Cardiac fibroblast (primary cell): ENCODE results near the gene CNGB1.

Experiments
- DNase-seq, 2 donors: peaks; one replicate each; pipeline versions ENCODE4 v3.0.0 to v3.0.0-alpha.2; 2010; ENCODE audit warnings: low read depth in 2 of 2
- H3K4me3 ChIP-seq, 2 donors: replicated peaks in 1 of 2; 1 replicate in 1 of 2; 2 replicates in 1 of 2; pipeline ENCODE4 v1.5.1; 2011; ENCODE audit warnings: low read depth in 2 of 2, low read length in 2 of 2, mild to moderate bottlenecking in 2 of 2, moderate library complexity in 1 of 2
- TF ChIP-seq, protein P1 (sequence below): IDR thresholded peaks from one replicate; pipeline ENCODE4 v1.5.1; 2011; ENCODE audit warnings: low read depth, mild to moderate bottlenecking, low read length, inconsistent platforms

The CNGB1 gene

DNA sequence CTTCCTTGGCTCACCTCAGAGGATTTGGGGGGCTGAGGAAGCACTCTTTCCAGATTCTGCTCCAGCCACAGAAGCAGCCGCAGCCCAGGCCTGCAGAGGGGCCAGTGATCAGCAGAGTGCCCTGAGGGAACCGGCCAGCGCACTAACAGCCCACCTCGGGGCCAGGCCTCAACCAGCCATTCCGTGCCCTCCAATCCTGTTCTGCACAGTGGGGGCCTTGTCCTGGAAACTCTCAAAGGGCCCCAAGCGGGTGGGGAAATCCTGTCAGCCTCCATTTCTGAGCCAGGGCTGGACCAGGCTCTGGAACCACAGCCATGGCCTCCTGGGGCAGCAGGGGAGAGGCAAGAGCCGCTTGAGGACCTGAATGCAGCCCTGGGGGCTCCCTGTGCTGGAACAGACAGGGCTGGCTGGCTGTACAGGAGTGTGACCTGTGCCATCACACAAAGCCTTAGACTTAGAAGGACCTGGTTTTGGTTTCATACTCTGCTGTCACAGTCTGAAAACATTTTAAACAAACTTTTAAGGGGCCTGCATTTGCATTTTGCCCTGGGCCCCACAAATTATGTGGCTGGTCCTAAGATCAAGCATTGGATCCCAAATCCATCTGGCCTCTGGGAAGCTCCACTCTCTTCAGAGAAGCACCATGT, 10.0 kb downstream of the CNGB1 start:
- DNase-seq = no peak
- H3K4me3 ChIP-seq = no peak overlapping the region
- TF ChIP-seq, protein P1, sequence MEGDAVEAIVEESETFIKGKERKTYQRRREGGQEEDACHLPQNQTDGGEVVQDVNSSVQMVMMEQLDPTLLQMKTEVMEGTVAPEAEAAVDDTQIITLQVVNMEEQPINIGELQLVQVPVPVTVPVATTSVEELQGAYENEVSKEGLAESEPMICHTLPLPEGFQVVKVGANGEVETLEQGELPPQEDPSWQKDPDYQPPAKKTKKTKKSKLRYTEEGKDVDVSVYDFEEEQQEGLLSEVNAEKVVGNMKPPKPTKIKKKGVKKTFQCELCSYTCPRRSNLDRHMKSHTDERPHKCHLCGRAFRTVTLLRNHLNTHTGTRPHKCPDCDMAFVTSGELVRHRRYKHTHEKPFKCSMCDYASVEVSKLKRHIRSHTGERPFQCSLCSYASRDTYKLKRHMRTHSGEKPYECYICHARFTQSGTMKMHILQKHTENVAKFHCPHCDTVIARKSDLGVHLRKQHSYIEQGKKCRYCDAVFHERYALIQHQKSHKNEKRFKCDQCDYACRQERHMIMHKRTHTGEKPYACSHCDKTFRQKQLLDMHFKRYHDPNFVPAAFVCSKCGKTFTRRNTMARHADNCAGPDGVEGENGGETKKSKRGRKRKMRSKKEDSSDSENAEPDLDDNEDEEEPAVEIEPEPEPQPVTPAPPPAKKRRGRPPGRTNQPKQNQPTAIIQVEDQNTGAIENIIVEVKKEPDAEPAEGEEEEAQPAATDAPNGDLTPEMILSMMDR = no peak

DNA sequence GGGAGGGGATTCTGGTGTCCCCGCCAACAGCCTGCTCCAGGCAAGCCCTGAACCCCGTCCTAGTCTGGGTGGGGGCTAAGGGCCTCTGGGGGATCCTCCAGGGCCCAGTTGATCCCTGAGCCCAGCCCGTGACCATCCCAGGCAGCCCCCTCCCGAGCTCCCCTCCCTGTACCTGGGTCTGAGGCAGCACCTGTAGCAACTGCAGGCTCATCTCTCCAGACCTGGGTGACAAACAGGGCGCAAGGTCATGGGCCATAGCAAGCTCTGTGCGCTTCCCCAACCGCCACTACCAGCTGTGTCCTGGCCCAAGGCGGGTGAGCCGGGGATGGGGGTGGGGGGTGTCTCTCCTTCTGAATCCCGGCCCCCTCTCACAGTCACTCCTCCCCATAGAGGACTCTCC, 10.6 kb downstream of the CNGB1 start:
- no peak overlapping the region for H3K4me3 ChIP-seq
- TF ChIP-seq, protein P1 = no peak
- DNase-seq = no peak

DNA sequence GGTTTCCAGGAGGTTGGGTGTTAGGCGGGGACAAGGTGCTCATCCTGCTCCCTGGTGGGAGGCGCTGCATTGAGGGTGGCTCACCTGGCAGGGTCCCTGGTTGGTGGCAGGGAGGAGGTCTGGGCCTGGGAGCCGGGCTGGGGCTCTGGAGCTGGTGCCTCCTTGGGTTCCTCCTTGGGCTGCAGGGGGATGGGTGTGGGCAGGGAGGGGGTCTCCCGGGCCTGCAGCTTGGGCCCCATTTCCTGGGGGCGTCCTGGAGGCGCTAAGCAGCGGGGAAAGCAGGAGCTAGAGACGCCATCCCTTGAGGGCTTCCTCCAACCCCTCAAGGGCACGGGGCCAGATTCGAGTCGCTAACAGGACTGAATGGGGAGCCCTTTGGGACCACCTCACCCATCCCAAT, 11.1 kb downstream of the CNGB1 start:
- H3K4me3 ChIP-seq = no peak overlapping the region
- TF ChIP-seq, protein P1 = no peak
- no peak for DNase-seq

DNA sequence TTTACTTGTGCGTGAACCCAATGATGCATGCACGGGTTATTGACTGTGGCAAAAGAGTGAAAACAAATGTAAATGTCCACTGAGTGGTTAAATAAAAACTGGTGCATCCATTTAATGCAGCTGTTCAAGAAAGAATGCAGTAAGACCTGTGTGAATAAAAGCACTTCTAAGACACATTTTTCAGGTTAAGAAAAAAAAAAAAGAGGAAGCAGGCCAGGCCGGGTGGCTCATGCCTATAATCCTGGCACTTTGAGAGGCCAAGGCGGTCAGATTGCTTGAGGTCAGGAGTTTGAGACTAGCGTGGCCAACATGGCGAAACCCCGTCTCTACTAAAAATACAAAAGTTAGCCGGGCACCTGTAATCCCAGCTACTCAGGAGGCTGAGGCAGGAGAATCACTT, 11.8 kb downstream of the CNGB1 start:
- TF ChIP-seq, protein P1 = no peak
- H3K4me3 ChIP-seq = no peak overlapping the region

DNA sequence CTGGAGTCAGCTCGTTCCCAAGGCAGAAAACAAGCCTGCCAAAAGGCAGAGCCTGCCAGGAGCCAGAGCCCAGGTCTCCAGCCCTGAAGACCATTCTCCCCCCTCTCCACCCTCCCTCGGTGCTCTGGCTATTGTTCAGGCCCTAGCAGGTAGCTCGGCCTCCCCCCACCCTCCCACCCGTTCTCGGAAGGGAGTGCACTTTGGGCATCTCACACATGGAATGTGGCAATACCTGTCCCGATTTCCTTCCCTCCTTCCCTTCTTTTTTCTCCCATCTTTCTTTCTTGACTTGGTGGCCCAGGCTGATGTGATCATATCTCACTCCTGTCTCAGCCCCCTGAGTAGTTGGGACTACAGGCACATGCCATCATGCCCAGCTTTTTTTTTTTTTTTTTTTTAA, 12.4 kb downstream of the CNGB1 start:
- H3K4me3 ChIP-seq = no peak overlapping the region
- TF ChIP-seq, protein P1 = no peak
- no peak for DNase-seq

More for the DNA sequence above, 11.8 kb downstream of the CNGB1 start:
- no peak for DNase-seq

DNA sequence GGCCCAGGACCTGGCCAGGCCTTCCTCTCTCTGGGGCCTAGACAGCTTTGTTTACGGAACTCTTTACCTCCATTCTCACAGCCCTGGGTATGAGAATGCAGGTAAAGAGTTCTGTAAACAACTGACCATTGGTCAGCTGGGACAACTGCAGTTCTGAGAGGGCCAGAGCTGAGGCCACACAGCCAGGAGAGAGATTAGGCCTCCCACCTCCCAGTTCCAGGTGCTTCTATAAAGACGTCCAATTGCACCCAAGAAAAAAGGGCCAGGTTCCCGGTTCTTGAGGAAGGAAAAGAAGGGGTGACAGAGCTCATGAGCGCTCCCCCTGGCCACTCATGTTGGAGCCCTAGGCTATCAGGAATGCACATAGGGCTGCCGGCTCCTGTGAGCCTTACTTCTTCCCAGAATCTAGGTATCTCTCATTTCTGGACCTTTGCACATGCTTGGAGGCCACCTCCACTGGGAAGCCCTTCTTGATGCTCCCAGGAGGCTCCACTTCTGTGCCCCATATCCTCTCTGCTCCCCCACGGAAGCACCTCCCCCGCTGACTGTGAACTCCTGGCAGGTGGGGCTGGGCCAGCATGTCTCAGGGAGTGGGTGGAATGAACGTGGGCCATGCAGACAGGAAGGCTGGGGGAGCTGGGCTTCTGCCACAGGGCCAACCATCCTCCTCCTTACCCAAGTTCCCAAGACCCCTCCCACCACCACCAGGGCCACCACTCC, 13.1 kb downstream of the CNGB1 start:
- DNase-seq = no peak
- TF ChIP-seq, protein P1 = no peak
- no peak overlapping the region for H3K4me3 ChIP-seq
